Peyer's patch (tissue), 4 donors: ENCODE measurements around the gene C3orf22.

Source experiments
- POLR2A ChIP-seq, 2 donors: fragments of 450-650 bp; IDR thresholded peaks; one replicate each; pipeline ENCODE4 v1.5.1; 2017; ENCODE audit warnings: antibody characterized with exemption in 2 of 2, mild to moderate bottlenecking in 2 of 2, moderate library complexity in 2 of 2
- TF ChIP-seq, protein P1 (sequence below), 6 experiments: fragments of 450-650 bp in 4 of 6; fragments of 200-600 bp in 2 of 6; sonication (generic) in 1 of 6; IDR thresholded peaks; one replicate each; pipeline ENCODE4 v1.5.1; 2017 to 2019; ENCODE audit warnings: antibody characterized with exemption in 6 of 6, mild to moderate bottlenecking in 3 of 6, moderate library complexity in 1 of 6

GRCh38 chr3:126539558-126540250 lies 19.0 kb downstream of the C3orf22 start:
- TF ChIP-seq, protein P1, sequence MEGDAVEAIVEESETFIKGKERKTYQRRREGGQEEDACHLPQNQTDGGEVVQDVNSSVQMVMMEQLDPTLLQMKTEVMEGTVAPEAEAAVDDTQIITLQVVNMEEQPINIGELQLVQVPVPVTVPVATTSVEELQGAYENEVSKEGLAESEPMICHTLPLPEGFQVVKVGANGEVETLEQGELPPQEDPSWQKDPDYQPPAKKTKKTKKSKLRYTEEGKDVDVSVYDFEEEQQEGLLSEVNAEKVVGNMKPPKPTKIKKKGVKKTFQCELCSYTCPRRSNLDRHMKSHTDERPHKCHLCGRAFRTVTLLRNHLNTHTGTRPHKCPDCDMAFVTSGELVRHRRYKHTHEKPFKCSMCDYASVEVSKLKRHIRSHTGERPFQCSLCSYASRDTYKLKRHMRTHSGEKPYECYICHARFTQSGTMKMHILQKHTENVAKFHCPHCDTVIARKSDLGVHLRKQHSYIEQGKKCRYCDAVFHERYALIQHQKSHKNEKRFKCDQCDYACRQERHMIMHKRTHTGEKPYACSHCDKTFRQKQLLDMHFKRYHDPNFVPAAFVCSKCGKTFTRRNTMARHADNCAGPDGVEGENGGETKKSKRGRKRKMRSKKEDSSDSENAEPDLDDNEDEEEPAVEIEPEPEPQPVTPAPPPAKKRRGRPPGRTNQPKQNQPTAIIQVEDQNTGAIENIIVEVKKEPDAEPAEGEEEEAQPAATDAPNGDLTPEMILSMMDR (IDR thresholded peaks at IDR 0.05), result no peak
- TF ChIP-seq POLR2A (IDR thresholded peaks at IDR 0.05), result no peak
